Putamen (tissue), 1 donor: ENCODE measurements around the gene ACOT7.
A peak's percentile ranks its signal among the peaks of the same experiment; 100 is the strongest.

Source experiments
- DNase-seq: peaks from one replicate; pipeline ENCODE4 v3.0.0-alpha.2; 2016; ENCODE audit warnings: low spot score

Gene ACOT7

DNA sequence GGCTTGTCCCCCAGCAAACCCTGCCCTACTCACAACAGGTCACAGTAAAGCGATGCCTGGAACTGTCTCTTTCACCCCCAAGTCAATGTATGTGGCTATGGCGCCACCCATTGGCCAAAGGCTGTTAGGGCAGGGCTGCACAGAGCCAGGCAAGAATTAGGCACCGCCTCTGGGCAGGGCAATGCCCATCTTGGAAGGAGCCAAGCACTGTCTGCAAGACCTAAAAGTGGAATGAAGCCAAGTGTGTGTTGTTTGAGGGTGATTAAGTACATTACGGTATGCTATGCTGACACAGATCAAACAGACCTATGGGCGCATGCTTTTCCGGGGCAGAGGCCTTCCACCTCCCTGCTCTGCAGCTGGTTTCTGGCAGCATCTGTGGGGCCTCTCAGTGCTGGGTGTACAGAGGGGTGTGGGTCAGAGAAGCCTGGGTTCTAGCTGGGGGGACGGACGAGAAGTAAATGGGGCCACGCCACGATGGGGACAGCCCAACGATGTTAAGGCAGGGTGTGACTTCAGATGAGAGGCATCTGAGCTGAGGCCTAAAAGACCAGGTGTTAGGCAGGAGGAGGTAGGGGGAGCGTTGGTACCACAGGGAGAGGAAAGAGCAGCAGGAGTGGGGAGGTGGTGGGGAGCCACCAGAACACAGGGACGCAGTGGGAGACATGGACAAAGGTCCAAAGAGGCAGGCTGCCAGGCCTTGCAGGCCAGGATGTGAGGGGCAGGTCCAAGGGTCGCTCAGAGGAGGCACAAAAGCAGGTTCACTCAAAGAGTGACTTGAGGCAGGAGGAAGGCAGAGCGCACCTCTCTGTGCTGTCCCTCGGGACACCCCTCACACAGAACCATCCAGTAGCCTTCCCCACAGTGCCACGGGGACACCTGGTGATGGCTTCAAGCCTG, 49.8 kb downstream of the ACOT7 start:
- DNase-seq, result no peak

- DNase-seq, result no peak
These were observed 51.5 kb downstream of the ACOT7 start for GRCh38 chr1:6342056-6342455.

- no peak for DNase-seq
These were observed 54.9 kb downstream of the ACOT7 start for GRCh38 chr1:6338695-6339094.

GRCh38 chr1:6336776-6337622, 56.6 kb downstream of the ACOT7 start:
- DNase-seq, result no peak

DNA sequence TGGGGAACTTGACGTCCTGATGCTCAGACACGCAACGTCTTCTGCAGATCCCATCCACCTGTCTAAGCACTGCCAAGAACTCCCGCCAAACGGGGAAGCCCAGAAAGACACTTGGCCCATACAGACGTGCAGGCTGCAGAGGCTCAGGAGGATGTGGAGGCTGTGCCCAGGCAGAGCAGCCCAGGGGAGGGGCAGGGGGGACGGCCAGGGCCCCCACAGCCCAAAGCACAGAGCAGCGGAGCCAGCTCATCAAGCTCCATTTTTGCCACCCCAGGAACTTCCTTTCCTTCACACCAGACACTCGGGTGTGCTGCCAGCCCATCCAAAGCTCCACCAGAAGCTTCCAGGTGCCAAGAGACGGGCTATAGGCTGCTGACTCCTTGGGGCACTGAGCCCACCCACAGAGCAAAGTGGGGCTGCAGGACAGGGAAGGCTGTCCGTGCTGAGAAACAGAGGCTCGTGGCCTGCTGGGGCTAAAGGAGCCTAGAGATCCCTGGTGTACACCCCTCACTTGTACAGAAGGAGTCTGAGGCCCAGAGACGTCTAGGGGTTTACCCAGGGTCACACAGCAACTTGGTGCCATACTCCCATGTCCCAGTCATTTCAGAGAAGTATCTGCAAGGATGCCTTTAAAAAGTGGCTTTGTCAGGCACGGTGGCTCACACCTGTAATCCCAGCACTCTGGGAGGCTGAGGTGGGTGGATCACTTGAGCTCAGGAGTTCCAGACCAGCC, 59.1 kb downstream of the ACOT7 start:
- DNase-seq, result no peak

- no peak for DNase-seq
These were observed 60.7 kb downstream of the ACOT7 start for GRCh38 chr1:6332821-6333220.

DNA sequence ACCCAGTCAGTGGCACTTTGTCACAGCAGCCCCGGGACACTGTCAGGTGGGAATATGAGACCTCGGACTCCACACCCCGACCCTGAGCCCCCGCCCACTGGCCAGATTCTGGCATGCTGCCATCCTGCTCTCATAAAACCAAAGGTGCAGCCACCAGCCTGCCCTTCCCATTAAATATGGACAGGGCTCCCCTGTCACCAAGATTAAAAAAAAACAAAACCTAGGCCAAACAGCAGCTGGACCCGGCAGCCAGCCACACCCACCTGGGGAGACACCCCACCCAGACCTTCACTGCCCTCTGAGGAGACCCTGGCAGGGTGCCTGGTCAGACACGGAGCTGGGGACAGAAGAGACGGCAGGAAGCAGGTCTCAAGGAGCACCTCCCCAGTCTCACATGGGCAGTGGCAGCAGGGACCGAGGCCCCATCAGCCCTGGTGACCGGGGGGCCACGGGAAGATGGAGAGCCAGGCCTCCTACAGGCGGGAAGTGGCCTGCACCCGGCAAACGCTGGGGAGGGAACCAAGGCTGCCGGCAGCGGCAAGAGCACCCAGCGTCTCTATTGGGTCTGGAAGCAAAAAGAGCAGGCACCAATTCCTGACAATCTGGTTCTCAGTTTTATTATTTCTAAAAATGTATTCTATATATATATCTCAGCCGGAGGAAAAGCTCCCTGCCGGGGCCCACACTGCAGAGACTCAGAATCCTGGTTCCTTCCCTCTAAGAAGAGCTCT, 61.9 kb downstream of the ACOT7 start:
- DNase-seq, result no peak

DNA sequence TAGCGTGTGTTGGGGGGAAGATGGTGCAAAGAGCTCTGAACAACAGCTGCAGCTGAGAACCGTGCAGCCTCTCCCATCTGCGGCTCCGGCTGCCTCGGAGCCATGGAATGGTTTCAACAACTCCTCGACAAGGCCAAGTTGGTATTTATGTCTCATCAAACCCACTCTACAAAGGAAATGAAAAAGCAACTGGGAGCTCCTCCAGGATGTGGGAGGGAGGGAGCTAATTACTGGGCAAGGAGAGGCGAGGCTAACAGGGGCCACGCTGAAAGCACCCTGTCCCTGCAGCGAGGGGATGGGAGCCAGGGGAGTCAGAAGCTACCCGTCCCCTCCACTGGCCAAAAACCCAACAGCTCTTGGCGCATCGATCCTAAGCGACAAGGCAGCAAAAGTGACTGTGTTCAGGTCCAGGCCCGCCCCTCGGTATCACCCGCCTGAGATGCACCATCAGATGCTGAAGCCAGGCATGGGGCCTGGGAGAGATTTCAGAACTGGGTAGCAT, 63.1 kb downstream of the ACOT7 start:
- peak; percentile 62 for DNase-seq

- no peak for DNase-seq
These were observed 63.7 kb downstream of the ACOT7 start for GRCh38 chr1:6329851-6330250.

DNA sequence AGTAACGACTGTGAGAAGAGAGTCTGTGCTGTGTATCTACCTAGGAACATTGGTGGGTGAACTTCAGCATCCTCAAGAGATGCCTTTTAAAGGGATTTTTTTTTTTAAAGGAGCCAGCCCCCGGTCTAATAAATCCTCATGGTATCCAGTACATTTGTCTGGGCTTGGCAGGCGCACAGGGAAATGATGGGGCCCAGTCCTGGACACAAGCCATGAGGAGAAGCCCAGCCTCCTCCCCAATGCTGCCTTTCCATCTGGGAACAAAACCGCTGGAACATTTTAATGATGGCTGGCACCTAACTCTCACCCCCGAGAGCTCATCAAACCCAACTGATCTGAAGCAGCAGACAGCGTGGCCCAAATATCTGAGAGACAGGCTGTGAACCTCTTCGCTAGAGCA, 64.2 kb downstream of the ACOT7 start:
- DNase-seq, result no peak

GRCh38 chr1:6328696-6329095, 64.9 kb downstream of the ACOT7 start:
- DNase-seq, result no peak

GRCh38 chr1:6328091-6328490, 65.5 kb downstream of the ACOT7 start:
- no peak for DNase-seq

GRCh38 chr1:6325482-6325881, 68.1 kb downstream of the ACOT7 start:
- DNase-seq, result no peak

DNA sequence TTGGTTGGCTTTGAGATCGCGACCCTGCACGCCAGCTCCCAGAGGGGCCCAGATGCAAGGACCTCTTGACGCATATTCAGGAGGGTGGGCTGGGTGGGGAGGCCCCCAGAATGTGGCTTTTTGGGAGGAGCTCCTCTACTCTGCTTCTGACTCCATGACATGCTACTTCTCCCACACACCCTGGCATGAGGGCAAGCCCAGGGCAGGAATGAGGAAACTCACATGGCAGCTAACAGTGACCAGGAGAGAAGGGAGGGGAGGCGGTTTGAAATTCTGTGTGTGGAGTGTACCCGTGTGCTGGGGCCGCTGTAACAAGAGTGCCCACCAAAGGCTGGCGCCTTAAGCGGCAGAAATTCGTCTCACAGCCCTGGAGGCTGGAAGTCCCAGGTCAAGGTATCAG, 71.4 kb downstream of the ACOT7 start:
- DNase-seq, result no peak

- DNase-seq, result peak; percentile 78
These were observed 72.4 kb downstream of the ACOT7 start for GRCh38 chr1:6321205-6321604.

- no peak for DNase-seq
These were observed 76.3 kb downstream of the ACOT7 start for GRCh38 chr1:6317098-6317760.

DNA sequence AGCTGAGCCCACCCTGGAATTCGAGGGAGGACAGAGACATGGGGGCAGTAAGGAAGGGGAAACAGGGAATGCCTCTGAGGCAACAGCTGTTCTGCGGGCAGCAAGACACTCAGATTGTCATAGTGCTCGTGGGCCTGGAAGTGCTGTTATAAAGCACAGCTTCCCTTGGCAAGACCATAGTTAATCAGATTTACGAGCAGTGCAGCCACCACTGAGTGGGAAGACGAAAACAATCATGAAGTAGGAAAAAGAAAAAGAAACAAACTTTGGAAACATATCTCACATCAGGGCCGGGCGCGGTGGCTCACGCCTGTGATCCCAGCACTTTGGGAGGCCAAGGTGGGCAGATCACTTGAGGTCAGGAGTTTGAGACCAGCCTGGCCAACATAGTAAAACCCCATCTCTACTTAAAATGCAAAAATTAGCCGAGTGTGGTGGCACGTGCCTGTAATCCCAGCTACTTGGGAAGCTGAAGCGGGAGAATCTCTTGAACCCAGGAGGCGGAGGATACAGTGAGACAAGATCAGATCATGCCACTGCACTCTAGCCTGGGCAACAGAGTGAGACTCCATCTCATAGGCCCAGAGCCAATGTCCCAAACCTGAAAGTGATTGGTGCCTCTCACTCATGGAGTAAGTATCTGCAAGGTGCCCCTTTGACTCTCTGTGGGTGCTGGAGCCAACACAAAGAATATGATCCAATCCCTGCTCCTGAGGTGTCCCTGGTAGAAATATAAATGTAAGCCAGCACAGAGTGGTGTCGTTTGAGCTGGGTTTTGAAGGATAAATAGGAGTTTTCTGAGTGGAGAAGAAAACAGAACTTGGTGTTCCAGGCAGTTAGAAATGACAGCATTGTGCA, 77.1 kb downstream of the ACOT7 start:
- no peak for DNase-seq

DNA sequence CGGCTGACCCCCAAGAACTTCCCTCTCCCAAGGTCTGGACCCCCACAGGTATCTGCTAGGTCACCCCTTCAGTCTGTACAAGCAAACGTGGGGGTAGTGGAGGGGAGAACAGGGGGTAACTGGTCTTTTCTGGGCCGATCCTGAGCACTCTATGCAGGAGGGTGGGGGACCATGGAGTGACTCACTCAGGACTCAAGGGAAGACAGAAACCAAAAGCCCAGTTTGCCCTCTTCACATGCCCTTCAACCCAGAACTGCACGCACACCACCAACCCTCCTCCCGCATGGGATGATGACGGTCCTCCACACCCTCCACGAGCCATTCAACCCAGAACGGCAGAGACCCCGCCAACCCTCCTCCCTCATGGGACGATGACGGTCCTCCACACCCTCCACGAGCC, 79.1 kb downstream of the ACOT7 start:
- no peak for DNase-seq

- no peak for DNase-seq
These were observed 80.0 kb downstream of the ACOT7 start for GRCh38 chr1:6313393-6314200.
